CMK (cell line): ENCODE data around the gene SEMA3B.
"Not testable (repeated sequence)": the region's sequence is repeated elsewhere in the genome, so short reads cannot be mapped to it uniquely, and the experiment has no call there.

ENCODE experiments used
- DNase-seq: peaks from one replicate; pipeline ENCODE4 v3.0.0-alpha.2; 2010; ENCODE audit warnings: low read depth

Gene SEMA3B

GRCh38 chr3:50268703-50269451 lies at the start of gene SEMA3B:
Gene SEMA3B (plus strand): TSS chr3:50269147. CDS start chr3:50269241, 94 bp downstream.
- DNase-seq: no peak

GRCh38 chr3:50219285-50219684 lies 49.7 kb upstream of the SEMA3B start:
- DNase-seq: no peak

GRCh38 chr3:50220109-50220508 lies 48.8 kb upstream of the SEMA3B start:
- DNase-seq: no peak

GRCh38 chr3:50221051-50221410 lies 47.9 kb upstream of the SEMA3B start:
- DNase-seq: no peak

GRCh38 chr3:50221411-50222168 lies 47.4 kb upstream of the SEMA3B start:
- no peak for DNase-seq

GRCh38 chr3:50222169-50222528 lies 46.8 kb upstream of the SEMA3B start:
- no peak for DNase-seq

GRCh38 chr3:50224639-50225038 lies 44.3 kb upstream of the SEMA3B start:
- DNase-seq: no peak

GRCh38 chr3:50226888-50227389 lies 42.0 kb upstream of the SEMA3B start:
- no peak for DNase-seq

GRCh38 chr3:50227390-50228183 lies 41.4 kb upstream of the SEMA3B start:
- DNase-seq: peak; percentile 89

- not testable (repeated sequence) for DNase-seq
These were observed 40.7 kb upstream of the SEMA3B start for GRCh38 chr3:50228184-50228763.

- no peak for DNase-seq
These were observed 39.5 kb upstream of the SEMA3B start for GRCh38 chr3:50229490-50229889.

- DNase-seq: no peak
These were observed 38.7 kb upstream of the SEMA3B start for GRCh38 chr3:50230104-50230793.

GRCh38 chr3:50230794-50231125 lies 38.2 kb upstream of the SEMA3B start:
- no peak for DNase-seq

GRCh38 chr3:50231581-50231980 lies 37.4 kb upstream of the SEMA3B start:
- DNase-seq: no peak

- no peak for DNase-seq
These were observed 36.6 kb upstream of the SEMA3B start for GRCh38 chr3:50232303-50232702.

- no peak for DNase-seq
These were observed 35.8 kb upstream of the SEMA3B start for GRCh38 chr3:50233176-50233575.

GRCh38 chr3:50235716-50236483 lies 33.0 kb upstream of the SEMA3B start, which contains the start of gene GNAI2:
Gene GNAI2 (plus strand): TSS chr3:50236204. CDS start chr3:50236336, 132 bp downstream.
- DNase-seq: peak; percentile 92

- DNase-seq: no peak
These were observed 32.3 kb upstream of the SEMA3B start for GRCh38 chr3:50236484-50237132.

- DNase-seq: no peak
These were observed 31.8 kb upstream of the SEMA3B start for GRCh38 chr3:50237133-50237651.
